Heart left ventricle (tissue), 13 donors: ENCODE data around the gene PHKG2.

Source experiments
- POLR2A ChIP-seq, 2 donors: fragments of 450-650 bp; IDR thresholded peaks; one replicate each; pipeline ENCODE4 v1.6.1; 2017; ENCODE audit warnings: antibody characterized with exemption in 2 of 2, mild to moderate bottlenecking in 2 of 2, moderate library complexity in 2 of 2
- TF ChIP-seq, protein P1 (sequence below), 12 donors: fragments of 200-600 bp; sonication (generic) in 4 of 12; IDR thresholded peaks; one replicate each; pipeline versions ENCODE4 v1.5.0 to v1.8.0; 2018 to 2022; ENCODE audit warnings: antibody characterized with exemption in 12 of 12, mild to moderate bottlenecking in 5 of 12
- donor health status: ischemic (EF 13 %, LVEDD 7.1; RV severe dilation, severe dysfunction).
- donor health status: DM: no; HTN: yes; CAD: no.
- donor health status: DM: no; HTN: no; CAD: no.
- donor health status: ischemic (EF 25% LVEDD 6.9; RV normal size, moderate dysfunction).
- donor health status: ischemic (EF 25% LVEDD 5.7; RV mildly dilated, moderate dysfunction).
- donor health status: ischemic (EF 35%, LVEDD 5.7; RV mildly dilated, moderate dysfunction).
- donor health status: nonischemic (EF 11% LVEDD 7.7; RV severe dilation, severe dysfunction).
- donor health status: DM: yes; HTN: yes; CAD: no.
- donor health status: PGD.
- donor health status: ischemic (EF 29% LVEDD 5.4; RV normal size, mild dysfunction).
- donor health status: nonischemic (EF 23%, LVEDD 6.1; RV moderate dilation, normal function).

DNA sequence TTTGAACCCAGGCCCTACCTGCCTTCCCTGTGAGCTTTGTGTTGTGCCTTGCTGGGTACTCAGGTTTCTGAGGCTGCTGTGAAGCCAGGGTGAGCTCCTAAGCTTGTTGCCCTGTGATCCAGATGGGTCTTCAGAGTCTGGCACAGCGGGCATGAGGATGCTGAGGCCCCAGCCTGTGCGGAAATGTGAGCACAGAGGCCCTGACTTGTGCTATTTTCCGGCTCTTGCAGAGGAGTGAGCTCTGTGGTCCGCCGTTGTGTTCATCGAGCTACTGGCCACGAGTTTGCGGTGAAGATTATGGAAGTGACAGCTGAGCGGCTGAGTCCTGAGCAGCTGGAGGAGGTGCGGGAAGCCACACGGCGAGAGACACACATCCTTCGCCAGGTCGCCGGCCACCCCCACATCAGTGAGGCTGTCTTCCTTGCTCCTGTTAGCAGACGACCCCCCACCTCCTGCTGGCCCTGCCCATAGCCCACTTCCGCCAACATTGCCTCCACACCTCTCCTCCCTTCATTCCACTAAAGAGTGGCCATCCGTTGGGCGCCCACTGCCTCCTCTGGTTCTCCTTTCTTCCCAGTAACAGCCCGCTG lies 2.7 kb downstream of the PHKG2 start:
- no peak for TF ChIP-seq POLR2A (IDR thresholded peaks at IDR 0.05)
- TF ChIP-seq, protein P1, sequence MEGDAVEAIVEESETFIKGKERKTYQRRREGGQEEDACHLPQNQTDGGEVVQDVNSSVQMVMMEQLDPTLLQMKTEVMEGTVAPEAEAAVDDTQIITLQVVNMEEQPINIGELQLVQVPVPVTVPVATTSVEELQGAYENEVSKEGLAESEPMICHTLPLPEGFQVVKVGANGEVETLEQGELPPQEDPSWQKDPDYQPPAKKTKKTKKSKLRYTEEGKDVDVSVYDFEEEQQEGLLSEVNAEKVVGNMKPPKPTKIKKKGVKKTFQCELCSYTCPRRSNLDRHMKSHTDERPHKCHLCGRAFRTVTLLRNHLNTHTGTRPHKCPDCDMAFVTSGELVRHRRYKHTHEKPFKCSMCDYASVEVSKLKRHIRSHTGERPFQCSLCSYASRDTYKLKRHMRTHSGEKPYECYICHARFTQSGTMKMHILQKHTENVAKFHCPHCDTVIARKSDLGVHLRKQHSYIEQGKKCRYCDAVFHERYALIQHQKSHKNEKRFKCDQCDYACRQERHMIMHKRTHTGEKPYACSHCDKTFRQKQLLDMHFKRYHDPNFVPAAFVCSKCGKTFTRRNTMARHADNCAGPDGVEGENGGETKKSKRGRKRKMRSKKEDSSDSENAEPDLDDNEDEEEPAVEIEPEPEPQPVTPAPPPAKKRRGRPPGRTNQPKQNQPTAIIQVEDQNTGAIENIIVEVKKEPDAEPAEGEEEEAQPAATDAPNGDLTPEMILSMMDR (IDR thresholded peaks at IDR 0.05) = no peak
